GM04504 (cell line): Measurements from ENCODE around the gene TMED8.
"Not testable (repeated sequence)": the region's sequence is repeated elsewhere in the genome, so short reads cannot be mapped to it uniquely, and the experiment has no call there.

Experiments
- DNase-seq: peaks from one replicate; pipeline ENCODE4 v3.0.0-alpha.2; 2012; ENCODE audit warnings: low read depth

The TMED8 gene

GRCh38 chr14:77322250-77322902 is 54.5 kb downstream of the TMED8 start:
- DNase-seq = no peak

GRCh38 chr14:77320238-77320935 is 56.5 kb downstream of the TMED8 start, which contains the start of gene POMT2:
Gene POMT2 (minus strand): TSS chr14:77320883. CDS start chr14:77320681, 202 bp downstream.
- peak; percentile 75 for DNase-seq

GRCh38 chr14:77319422-77319821 is 57.5 kb downstream of the TMED8 start:
- no peak for DNase-seq

- DNase-seq = not testable (repeated sequence)
Observed at GRCh38 chr14:77318756-77319155, 58.1 kb downstream of the TMED8 start.

- no peak for DNase-seq
Observed at GRCh38 chr14:77318006-77318553, 58.8 kb downstream of the TMED8 start.

GRCh38 chr14:77316872-77317301 is 60.0 kb downstream of the TMED8 start:
- DNase-seq = no peak

- DNase-seq = no peak
Observed at GRCh38 chr14:77316195-77316505, 60.7 kb downstream of the TMED8 start.

GRCh38 chr14:77314539-77315457 is 62.1 kb downstream of the TMED8 start:
- no peak for DNase-seq

GRCh38 chr14:77314043-77314442 is 62.9 kb downstream of the TMED8 start:
- DNase-seq = peak; percentile 95

- no peak for DNase-seq
Observed at GRCh38 chr14:77313371-77313770, 63.5 kb downstream of the TMED8 start.

GRCh38 chr14:77311217-77311616 is 65.7 kb downstream of the TMED8 start:
- DNase-seq = no peak

GRCh38 chr14:77310026-77310425 is 66.9 kb downstream of the TMED8 start:
- no peak for DNase-seq

GRCh38 chr14:77309131-77309530 is 67.8 kb downstream of the TMED8 start:
- no peak for DNase-seq

- DNase-seq = no peak
Observed at GRCh38 chr14:77306851-77307496, 69.9 kb downstream of the TMED8 start.

GRCh38 chr14:77306416-77306815 is 70.5 kb downstream of the TMED8 start:
- DNase-seq = no peak

GRCh38 chr14:77305696-77306095 is 71.2 kb downstream of the TMED8 start:
- DNase-seq = no peak

GRCh38 chr14:77303417-77304156 is 73.3 kb downstream of the TMED8 start:
- peak; percentile 86 for DNase-seq

- DNase-seq = peak; percentile 19
Observed at GRCh38 chr14:77302926-77303325, 74.0 kb downstream of the TMED8 start.

- DNase-seq = peak; percentile 66
Observed at GRCh38 chr14:77301103-77301502, 75.8 kb downstream of the TMED8 start.

- DNase-seq = no peak
Observed at GRCh38 chr14:77299771-77300170, 77.1 kb downstream of the TMED8 start.

- DNase-seq = no peak
Observed at GRCh38 chr14:77296906-77297305, 80.0 kb downstream of the TMED8 start.
